Amniotic epithelial cell (primary cell): ENCODE data around the gene TSPAN5.
"Not testable (repeated sequence)": the region's sequence is repeated elsewhere in the genome, so short reads cannot be mapped to it uniquely, and the experiment has no call there.

Experiments used
- DNase-seq: peaks from one replicate; pipeline ENCODE4 v3.0.0-alpha.2; 2010; ENCODE audit warnings: low read depth

TSPAN5 gene

GRCh38 chr4:98461121-98461865 lies 197.1 kb downstream of the TSPAN5 start:
- DNase-seq = not testable (repeated sequence)

GRCh38 chr4:98457422-98457821 lies 201.0 kb downstream of the TSPAN5 start:
- DNase-seq = not testable (repeated sequence)

GRCh38 chr4:98452091-98452490 lies 206.3 kb downstream of the TSPAN5 start:
- DNase-seq = no peak

- peak; percentile 28 for DNase-seq
Measured at GRCh38 chr4:98448908-98449307, 209.5 kb downstream of the TSPAN5 start.

GRCh38 chr4:98447648-98448047 lies 210.8 kb downstream of the TSPAN5 start:
- peak; percentile 33 for DNase-seq

- DNase-seq = peak; percentile 92
Measured at GRCh38 chr4:98446499-98447375, 211.7 kb downstream of the TSPAN5 start.

- no peak for DNase-seq
Measured at GRCh38 chr4:98444371-98444770, 214.0 kb downstream of the TSPAN5 start.

GRCh38 chr4:98434816-98435215 lies 223.6 kb downstream of the TSPAN5 start:
- DNase-seq = peak; percentile 54

GRCh38 chr4:98433691-98434090 lies 224.7 kb downstream of the TSPAN5 start:
- no peak for DNase-seq

GRCh38 chr4:98430708-98431403 lies 227.6 kb downstream of the TSPAN5 start:
- peak; percentile 94 for DNase-seq

GRCh38 chr4:98423009-98423408 lies 235.4 kb downstream of the TSPAN5 start:
- DNase-seq = no peak

- peak; percentile 86 for DNase-seq
Measured at GRCh38 chr4:98421111-98421510, 237.3 kb downstream of the TSPAN5 start.
